Sciatic nerve (tissue), 2 donors: ENCODE data around the gene ICAM5. TPM values are rescaled to one million over a fixed set of nuclear protein-coding genes. Genes with fewer than 3 reads are reported as not detected.
"Not testable (repeated sequence)": the region's sequence is repeated elsewhere in the genome, so short reads cannot be mapped to it uniquely, and the experiment has no call there.

Experiments used
- ATAC-seq: fragments of 200-7000 bp; cut with Tn5 transposase; one replicate; pipeline ENCODE4 v1.9.1; 2020; ENCODE audit warnings: mild to moderate bottlenecking, moderate library complexity
- DNase-seq: peaks from one replicate; pipeline ENCODE4 v3.0.0-alpha.2; 2020; ENCODE audit warnings: low spot score
- intact Hi-C: fragments of 100-400 bp; cut with DNase I; formaldehyde crosslinking; loops from one replicate; pipeline ENCODE4 v1.14.2; 2022
- total RNA-seq: library from RNA; stranded (reverse); fragmentation: NEBNext Ultra II Directional; extraction: Animal tissue kit (Norgen Biotek cat#: 25700); gene quantifications from one replicate; pipeline ENCODE4 v1.2.1, GENCODE V29; 2021
- donor health status: DM: no; HTN: no; CAD: no.
- donor health status: DM: no; HTN: no; CAD: no.

ICAM5 gene
- total RNA-seq, 1 donor from 2014 or later, result 1.6 TPM

- ATAC-seq, result no peak
- intact Hi-C loops, result loop anchor here (5.0 kb wide), 1 partner anchor 126 kb away; no protein-coding TSS in a partner anchor
- no peak for DNase-seq
Observed at GRCh38 chr19:10266706-10267105, 23.0 kb upstream of the ICAM5 start.

- intact Hi-C loops, result loop anchor here (5.0 kb wide), 1 partner anchor 124 kb away; no protein-coding TSS in a partner anchor
- ATAC-seq (no peak), DNase-seq (no peak)
Observed at GRCh38 chr19:10268071-10268470, 21.7 kb upstream of the ICAM5 start.

- intact Hi-C loops, result loop anchor here (5.0 kb wide), 1 partner anchor 123 kb away; no protein-coding TSS in a partner anchor
- peak; percentile 88 for ATAC-seq
- DNase-seq, result peak; percentile 93
Observed at GRCh38 chr19:10269333-10270179, 20.2 kb upstream of the ICAM5 start.

GRCh38 chr19:10270180-10270615, 19.6 kb upstream of the ICAM5 start:
- peak; percentile 85 for DNase-seq
- intact Hi-C loops, result no loop called here
- ATAC-seq, result peak; percentile 73

- ATAC-seq, result peak; percentile 83
- intact Hi-C loops, result no loop called here
- peak; percentile 93 for DNase-seq
Observed at GRCh38 chr19:10270616-10271394, 18.9 kb upstream of the ICAM5 start, which contains the start of gene ICAM1. ICAM1 (plus strand) TSS chr19:10271120; CDS start chr19:10271160, 40 bp downstream.

GRCh38 chr19:10271543-10272086, 18.1 kb upstream of the ICAM5 start:
- intact Hi-C loops, result no loop called here
- ATAC-seq, result peak; percentile 4
- no peak for DNase-seq

- DNase-seq, result no peak
- no peak for ATAC-seq
- intact Hi-C loops, result no loop called here
Observed at GRCh38 chr19:10274589-10274988, 15.2 kb upstream of the ICAM5 start.

- intact Hi-C loops, result no loop called here
- DNase-seq, result no peak
- no peak for ATAC-seq
Observed at GRCh38 chr19:10277795-10278589, 11.8 kb upstream of the ICAM5 start.

GRCh38 chr19:10278935-10279334, 10.8 kb upstream of the ICAM5 start:
- ATAC-seq, result no peak
- no peak for DNase-seq
- intact Hi-C loops, result no loop called here

- no peak for ATAC-seq
- intact Hi-C loops, result no loop called here
- no peak for DNase-seq
Observed at GRCh38 chr19:10279737-10280442, 9.9 kb upstream of the ICAM5 start.

- ATAC-seq, intact Hi-C loops, DNase-seq: not testable (repeated sequence)
Observed at GRCh38 chr19:10282043-10282442, 7.7 kb upstream of the ICAM5 start.

- no peak for ATAC-seq
Observed at GRCh38 chr19:10283301-10284064, 6.3 kb upstream of the ICAM5 start.

GRCh38 chr19:10284065-10284959, 5.4 kb upstream of the ICAM5 start:
- intact Hi-C loops, result no loop called here
- no peak for DNase-seq
- ATAC-seq, result no peak

More at GRCh38 chr19:10283301-10284064, 6.3 kb upstream of the ICAM5 start:
- intact Hi-C loops, result no loop called here
- no peak for DNase-seq

GRCh38 chr19:10284960-10285278, 4.8 kb upstream of the ICAM5 start:
- no peak for ATAC-seq
- DNase-seq, result no peak
- intact Hi-C loops, result no loop called here

GRCh38 chr19:10285393-10285792, 4.4 kb upstream of the ICAM5 start:
- no peak for ATAC-seq
- intact Hi-C loops, result no loop called here
- DNase-seq, result no peak
